Activated CD4-positive, alpha-beta T cell treated with anti-CD3 and anti-CD28 coated beads for 48 hours (primary cell): ENCODE data around the gene PAOX.
"Not testable (repeated sequence)": the region's sequence is repeated elsewhere in the genome, so short reads cannot be mapped to it uniquely, and the experiment has no call there.

Experiments
- DNase-seq: peaks from one replicate; pipeline ENCODE4 v3.0.0-alpha.2; 2020

Gene PAOX

DNA sequence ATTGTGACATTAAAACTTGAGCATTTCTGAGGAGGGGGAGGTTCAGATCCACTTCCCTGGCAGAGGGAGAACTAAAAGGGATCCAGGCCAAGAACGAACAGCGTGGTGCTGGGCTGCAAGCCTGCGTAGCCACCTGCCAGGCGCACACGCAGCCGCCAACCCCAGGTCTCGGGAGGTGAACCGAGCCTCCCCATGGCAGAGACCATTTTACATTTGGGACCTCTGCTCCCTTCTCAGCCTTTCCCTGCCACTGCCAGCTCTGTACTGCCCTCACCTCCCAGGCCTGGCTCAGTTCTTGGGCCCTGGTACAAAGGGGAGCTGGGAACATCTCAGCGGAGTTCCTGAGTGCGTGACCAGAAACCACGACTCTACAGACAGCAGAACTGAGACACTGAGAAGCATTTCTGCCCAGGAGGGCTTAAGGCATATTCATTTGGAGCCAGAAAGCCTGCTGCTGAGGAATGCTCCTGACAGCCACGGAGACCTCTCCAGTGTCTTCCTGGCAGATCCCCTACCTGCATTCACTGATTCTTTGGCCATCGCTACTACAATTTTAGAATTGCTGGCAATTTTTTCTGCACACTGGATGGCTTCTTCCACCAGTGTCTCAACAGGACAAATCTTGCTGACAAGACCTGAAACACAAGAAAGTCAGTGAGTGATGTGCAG is 13.5 kb upstream of the PAOX start:
- DNase-seq, result no peak

- no peak for DNase-seq
Observed at GRCh38 chr10:133366130-133366478, 13.0 kb upstream of the PAOX start.

- DNase-seq, result no peak
Observed at GRCh38 chr10:133366751-133367150, 12.3 kb upstream of the PAOX start.

DNA sequence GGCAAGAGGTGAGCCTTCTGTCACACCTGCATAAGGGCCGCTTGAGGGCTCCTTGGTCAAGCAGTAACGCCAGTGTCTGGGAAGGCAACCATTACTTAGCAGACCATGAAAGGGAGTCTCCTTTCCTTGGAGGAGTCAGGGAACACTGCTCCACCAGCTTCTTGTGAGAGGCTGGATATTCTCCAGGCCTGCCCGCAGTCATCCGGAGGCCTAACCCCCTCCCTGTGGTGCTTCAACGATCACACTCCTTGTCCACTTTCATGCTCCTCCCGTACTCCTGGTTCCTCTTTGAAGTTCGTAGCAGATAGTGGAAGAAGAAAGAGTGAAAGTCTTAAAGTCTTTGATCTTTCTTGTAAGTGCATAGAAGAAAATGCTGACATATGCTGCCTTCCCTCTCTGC is 11.6 kb upstream of the PAOX start:
- DNase-seq, result not testable (repeated sequence)

DNA sequence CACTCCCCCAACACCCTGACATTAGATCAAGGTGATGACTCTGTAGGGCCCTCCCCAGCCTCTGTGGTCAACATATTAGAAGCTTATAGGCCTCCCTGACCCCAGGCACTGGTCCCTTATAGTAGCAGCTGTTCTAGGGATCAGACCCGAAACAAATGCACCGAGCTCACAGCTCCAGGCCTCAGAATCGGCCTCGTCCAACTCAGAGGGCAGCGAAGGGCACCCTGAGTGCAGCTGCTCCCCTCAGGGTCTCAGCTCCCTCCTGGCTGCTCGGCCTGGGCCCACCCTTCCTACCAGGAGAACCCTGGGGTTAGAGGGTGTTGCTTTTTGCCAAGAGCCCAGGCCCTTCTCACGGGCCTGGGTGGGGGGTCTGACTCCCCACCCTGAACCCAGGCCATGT is 10.9 kb upstream of the PAOX start:
- DNase-seq, result no peak

DNA sequence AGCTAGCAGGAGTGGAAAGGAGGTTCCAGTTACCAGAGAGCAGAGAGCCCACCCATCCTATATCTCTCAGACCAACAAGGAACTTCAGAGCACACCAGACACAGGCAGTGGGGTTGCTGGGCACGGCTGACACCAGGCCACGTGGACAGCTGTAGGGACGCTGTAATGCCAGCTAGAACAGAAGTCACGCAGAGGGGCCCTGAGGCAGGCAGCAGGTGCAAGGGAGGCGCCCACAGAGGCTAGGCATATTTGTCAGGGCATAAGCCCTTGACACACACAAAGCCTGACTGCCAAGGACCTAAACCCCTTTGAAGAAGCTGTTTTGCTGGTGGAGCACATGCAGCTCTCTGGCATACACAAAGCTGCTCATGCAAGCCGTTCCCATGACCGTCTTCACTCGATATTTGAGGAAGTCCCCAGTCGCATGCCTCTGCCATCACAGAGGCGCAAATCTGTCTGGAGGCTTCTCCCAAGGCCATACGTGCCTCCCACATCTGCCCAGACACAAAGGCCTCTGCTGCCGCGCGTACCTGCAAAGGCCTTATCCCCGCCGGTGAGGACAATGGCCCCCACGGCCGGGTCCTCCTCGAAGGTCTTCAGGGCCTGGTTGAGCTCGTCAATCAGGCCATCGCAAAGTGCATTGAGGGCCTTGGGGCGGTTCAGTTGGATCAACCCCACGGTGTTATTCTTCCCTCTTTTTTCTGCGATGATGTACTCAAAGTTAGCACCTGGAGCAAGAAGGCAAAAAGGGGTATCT is 8.9 kb upstream of the PAOX start:
- no peak for DNase-seq

GRCh38 chr10:133372507-133372906 is 6.6 kb upstream of the PAOX start:
- no peak for DNase-seq

GRCh38 chr10:133373174-133374090 is 5.6 kb upstream of the PAOX start, which contains the start of gene ECHS1:
Gene ECHS1, minus strand, starts transcription at chr10:133373354. Its CDS starts 21 bp downstream, at chr10:133373333.
- DNase-seq, result peak; percentile 96

GRCh38 chr10:133375357-133376115 is 3.5 kb upstream of the PAOX start:
- no peak for DNase-seq

DNA sequence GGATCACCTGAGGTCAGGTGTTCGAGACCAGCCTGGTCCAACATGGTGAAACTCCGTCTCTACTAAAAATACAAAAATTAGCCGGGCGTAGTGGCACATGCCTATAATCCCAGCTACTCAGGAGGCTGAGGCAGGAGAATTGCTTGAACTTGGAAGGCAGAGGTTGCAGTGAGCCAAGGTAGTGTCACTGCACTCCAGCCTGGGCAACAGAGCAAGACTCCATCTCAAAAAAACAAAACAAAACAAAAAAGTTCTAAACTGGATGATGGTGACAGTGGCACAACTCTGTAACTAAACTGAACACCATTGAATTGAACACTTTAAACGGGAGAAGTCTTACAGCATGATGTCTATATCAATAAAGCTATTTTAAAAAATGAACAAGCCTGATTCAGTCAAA is 2.9 kb upstream of the PAOX start:
- DNase-seq, result not testable (repeated sequence)

GRCh38 chr10:133377025-133377817 is 1.8 kb upstream of the PAOX start:
- no peak for DNase-seq

- DNase-seq, result no peak
Observed at GRCh38 chr10:133377818-133378250, 1.2 kb upstream of the PAOX start.

- peak; percentile 74 for DNase-seq
Observed at GRCh38 chr10:133378251-133379096, 588 bp upstream of the PAOX start.

DNA sequence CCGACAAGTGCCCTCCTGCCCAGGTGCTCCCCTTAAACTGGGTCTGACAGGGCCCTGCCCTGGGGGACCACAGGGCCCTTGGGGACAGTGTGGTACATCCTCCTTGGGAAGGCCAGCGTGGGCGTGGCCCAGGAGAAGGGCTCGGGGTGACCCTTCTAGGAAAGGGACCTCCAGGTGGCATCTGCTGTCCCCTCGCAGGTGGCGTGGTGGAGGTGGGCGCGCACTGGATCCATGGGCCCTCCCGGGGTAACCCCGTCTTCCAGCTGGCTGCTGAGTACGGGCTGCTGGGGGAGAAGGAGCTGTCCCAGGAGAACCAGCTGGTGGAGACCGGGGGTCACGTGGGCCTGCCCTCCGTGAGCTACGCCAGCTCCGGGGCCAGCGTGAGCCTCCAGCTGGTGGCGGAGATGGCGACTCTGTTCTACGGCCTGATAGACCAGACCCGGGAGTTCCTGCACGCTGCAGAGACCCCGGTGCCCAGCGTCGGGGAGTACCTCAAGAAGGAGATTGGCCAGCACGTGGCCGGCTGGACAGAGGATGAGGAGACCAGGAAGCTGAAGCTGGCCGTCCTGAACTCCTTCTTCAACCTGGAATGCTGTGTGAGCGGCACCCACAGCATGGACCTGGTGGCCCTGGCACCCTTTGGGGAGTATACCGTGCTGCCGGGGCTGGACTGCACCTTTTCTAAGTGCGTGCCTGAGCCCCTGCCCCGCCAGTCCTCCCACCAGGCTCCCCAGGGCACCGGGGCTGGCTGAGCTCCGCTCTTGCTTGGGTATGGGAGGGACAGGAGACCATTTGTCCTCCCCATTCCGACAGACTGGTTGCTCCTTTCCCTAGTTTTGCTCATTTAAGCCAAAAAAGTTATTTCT is 972 bp downstream of the PAOX start:
- no peak for DNase-seq

GRCh38 chr10:133381036-133381435 is 2.0 kb downstream of the PAOX start:
- DNase-seq, result no peak

DNA sequence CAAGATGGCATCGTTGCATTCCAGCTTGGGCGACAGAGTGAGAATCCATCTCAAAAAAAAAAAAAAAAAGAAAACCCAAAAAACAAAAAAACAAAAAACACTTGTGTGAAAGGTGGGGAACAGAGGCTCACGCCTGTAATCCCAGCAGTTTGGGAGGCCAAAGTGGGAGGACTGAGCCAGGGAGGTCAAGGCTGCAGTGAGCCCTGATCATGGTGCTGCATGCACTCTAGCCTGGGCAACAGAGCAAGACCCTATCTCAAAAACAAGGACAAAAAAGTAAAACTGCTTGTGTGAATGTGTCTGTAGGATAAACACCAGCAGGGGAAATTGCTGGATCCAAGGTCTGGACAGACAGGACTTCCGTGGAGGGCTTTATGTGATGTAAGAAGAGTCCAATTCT is 4.5 kb downstream of the PAOX start:
- DNase-seq, result no peak

GRCh38 chr10:133384071-133384470 is 5.0 kb downstream of the PAOX start:
- DNase-seq, result no peak

DNA sequence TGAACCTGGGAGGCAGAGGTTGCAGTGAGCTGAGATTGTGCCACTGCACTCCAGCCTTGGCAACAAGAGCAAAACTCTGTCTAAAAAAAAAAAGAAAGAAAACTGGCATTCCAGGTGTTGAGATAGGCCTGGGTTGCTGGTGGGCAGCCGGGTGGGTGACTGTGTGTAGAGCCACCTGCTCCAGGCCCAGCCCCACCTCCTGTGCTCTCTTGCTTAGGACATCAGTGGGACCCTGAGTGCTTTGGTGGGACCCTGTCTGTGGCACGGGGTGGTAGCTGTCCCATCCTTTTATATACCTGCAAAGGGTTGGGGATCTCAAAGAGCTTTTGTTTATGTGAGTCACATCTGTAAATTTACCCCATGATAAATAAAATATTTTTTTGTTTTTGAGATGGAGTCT is 6.2 kb downstream of the PAOX start:
- DNase-seq, result no peak

GRCh38 chr10:133386951-133387350 is 7.9 kb downstream of the PAOX start:
- not testable (repeated sequence) for DNase-seq
